HFFc6 (cell line): ENCODE measurements around the gene PRRT1. TPM values are rescaled to one million over a fixed set of nuclear protein-coding genes. Genes with fewer than 3 reads are reported as not detected.
A peak's percentile ranks its signal among the peaks of the same experiment; 100 is the strongest.

Source experiments
- DNase-seq: peaks from one replicate; pipeline ENCODE4 v3.0.0-alpha.2; 2018
- H3K27ac Mint-ChIP-seq: 2 replicates; pipeline ENCODE4 v1.8.0; 2020; ENCODE audit warnings: mild to moderate bottlenecking, mixed read lengths
- H3K27me3 Mint-ChIP-seq: 2 replicates; pipeline ENCODE4 v1.8.0; 2021; ENCODE audit warnings: mild to moderate bottlenecking, moderate library complexity, mixed read lengths; ENCODE audit not compliant: insufficient read depth
- H3K36me3 Mint-ChIP-seq: 2 replicates; pipeline ENCODE4 v1.8.0; 2021; ENCODE audit warnings: low read depth, mixed read lengths
- H3K4me1 Mint-ChIP-seq: 2 replicates; pipeline ENCODE4 v1.8.0; 2020; ENCODE audit warnings: low read depth, mixed read lengths
- H3K4me3 Mint-ChIP-seq: 2 replicates; pipeline ENCODE4 v1.8.0; 2020; ENCODE audit warnings: mild to moderate bottlenecking, moderate library complexity, mixed read lengths
- H3K9me3 Mint-ChIP-seq: 2 replicates; pipeline ENCODE4 v1.8.0; 2020; ENCODE audit warnings: mild to moderate bottlenecking, mixed read lengths
- CTCF ChIP-seq: fragments of 200-600 bp; sonication (generic); IDR thresholded peaks from 2 replicates; pipeline ENCODE4 v1.5.0; 2021; ENCODE audit warnings: antibody characterized with exemption, mild to moderate bottlenecking
- total RNA-seq, 6 experiments: library from RNA; stranded (reverse); fragmentation: NEBNext Ultra II Directional; extraction: Animal tissue kit (Norgen Biotek cat#: 25700); gene quantifications; 2 replicates in 1 of 6; 3 replicates in 5 of 6; pipeline ENCODE4 v1.2.3, GENCODE V29; 2021

Gene PRRT1
- total RNA-seq, 6 experiments from 2014 or later: 2.6 to 5.8 (median 5.1) TPM

GRCh38 chr6:32128751-32129296 lies 22.9 kb downstream of the PRRT1 start:
- Mint-ChIP-seq H3K27ac (peak overlapping the region; percentile 98), H3K4me1 (peaks cover 47% of the 10 kb centered on the region), H3K36me3 (peaks cover 23% of the 10 kb centered on the region), H3K27me3 (peaks cover 2% of the 10 kb centered on the region; the same call in 1 of the 2 replicates), H3K4me3 (peak overlapping the region; percentile 100), H3K9me3 (no peaks in the 10 kb centered on the region)
- DNase-seq: no peak
- no peak for TF ChIP-seq CTCF

GRCh38 chr6:32127717-32128592 lies 23.8 kb downstream of the PRRT1 start, which contains the start of gene ATF6B:
ATF6B (minus strand) TSS chr6:32128246; CDS start chr6:32128207, 39 bp downstream.
- no peak for TF ChIP-seq CTCF
- peak within 1 kb of the TSS; percentile 98 for H3K27ac Mint-ChIP-seq
- peak; percentile 100 for DNase-seq
- peaks cover 41% of the 10 kb centered on the region for H3K4me1 Mint-ChIP-seq
- H3K9me3 Mint-ChIP-seq: no peaks in the 10 kb centered on the region
- H3K4me3 Mint-ChIP-seq: peak within 1 kb of the TSS; percentile 100
- H3K27me3 Mint-ChIP-seq: peaks cover 2% of the 10 kb centered on the region; the same call in 1 of the 2 replicates
- H3K36me3 Mint-ChIP-seq: peaks cover 23% of the 10 kb centered on the region

- peaks cover 2% of the 10 kb centered on the region; the same call in 1 of the 2 replicates for H3K27me3 Mint-ChIP-seq
- peaks cover 23% of the 10 kb centered on the region for H3K36me3 Mint-ChIP-seq
- H3K27ac Mint-ChIP-seq: peak overlapping the region; percentile 98
- TF ChIP-seq CTCF: no peak
- H3K9me3 Mint-ChIP-seq: no peaks in the 10 kb centered on the region
- no peak for DNase-seq
- H3K4me1 Mint-ChIP-seq: peaks cover 41% of the 10 kb centered on the region
- peak overlapping the region; percentile 100 for H3K4me3 Mint-ChIP-seq
Observed at GRCh38 chr6:32127409-32127716, 24.4 kb downstream of the PRRT1 start.

- H3K27me3 Mint-ChIP-seq: peaks cover 2% of the 10 kb centered on the region; the same call in 1 of the 2 replicates
- H3K9me3 Mint-ChIP-seq: no peaks in the 10 kb centered on the region
- peak overlapping the region; percentile 100 for H3K4me3 Mint-ChIP-seq
- no peak for TF ChIP-seq CTCF
- H3K36me3 Mint-ChIP-seq: peaks cover 26% of the 10 kb centered on the region
- no peak for DNase-seq
- H3K27ac Mint-ChIP-seq: peak overlapping the region; percentile 98
- peaks cover 41% of the 10 kb centered on the region for H3K4me1 Mint-ChIP-seq
Observed at GRCh38 chr6:32126880-32127279, 24.9 kb downstream of the PRRT1 start.

DNA sequence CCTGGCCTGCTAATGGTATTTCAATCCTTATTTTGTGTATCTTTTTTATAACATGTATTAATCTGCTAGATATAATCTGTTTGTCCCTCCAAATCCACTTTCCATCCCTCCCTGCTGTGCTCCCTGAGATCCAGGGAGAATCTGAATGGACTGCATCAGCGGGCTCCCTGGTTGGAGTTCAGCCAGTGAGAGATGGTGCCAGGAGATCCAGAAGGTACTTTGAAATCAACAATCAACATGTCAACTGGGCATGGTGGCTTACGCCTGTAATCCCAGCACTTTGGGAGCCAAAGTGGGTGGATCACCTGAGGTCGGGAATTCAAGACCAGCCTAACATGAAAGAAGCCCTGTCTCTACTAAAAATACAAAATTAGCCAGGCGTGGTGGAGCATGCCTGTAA lies 28.1 kb downstream of the PRRT1 start:
- no peaks in the 10 kb centered on the region; the same call in 1 of the 2 replicates for H3K27me3 Mint-ChIP-seq
- no peak overlapping the region for H3K4me3 Mint-ChIP-seq
- no peak for TF ChIP-seq CTCF
- no peak for DNase-seq
- peaks cover 34% of the 10 kb centered on the region for H3K36me3 Mint-ChIP-seq
- H3K9me3 Mint-ChIP-seq: no peaks in the 10 kb centered on the region
- H3K27ac Mint-ChIP-seq: no peak overlapping the region
- peaks cover 36% of the 10 kb centered on the region for H3K4me1 Mint-ChIP-seq
